Ovary (tissue), 9 donors: ENCODE results near the gene BSCL2. TPM values are rescaled to one million over a fixed set of nuclear protein-coding genes. Genes with fewer than 3 reads are reported as not detected.
"Not testable (repeated sequence)": the region's sequence is repeated elsewhere in the genome, so short reads cannot be mapped to it uniquely, and the experiment has no call there.

Source experiments
- DNase-seq, 5 donors: peaks; one replicate each; pipeline ENCODE4 v3.0.0-alpha.2; 2019 to 2020
- H3K27ac ChIP-seq, 2 donors: fragments of 200-600 bp; one replicate each; pipeline versions ENCODE4 v1.5.1 to v1.8.0; 2019 to 2022
- H3K27me3 ChIP-seq: fragments of 200-600 bp; one replicate; pipeline ENCODE4 v1.8.0; 2022
- H3K36me3 ChIP-seq: fragments of 200-600 bp; sonication (generic); one replicate; pipeline ENCODE4 v1.5.1; 2019
- H3K4me1 ChIP-seq: one replicate; pipeline ENCODE4 v1.8.1; 2013; ENCODE audit warnings: mild to moderate bottlenecking, moderate library complexity; ENCODE audit not compliant: insufficient read depth
- H3K4me3 ChIP-seq: fragments of 200-600 bp; sonication (generic); one replicate; pipeline ENCODE4 v1.5.1; 2017
- H3K9me3 ChIP-seq, 2 donors: fragments of 200-600 bp in 1 of 2; sonication (generic) in 1 of 2; one replicate each; pipeline versions ENCODE4 v1.5.1 to v1.8.1; 2013 to 2019; ENCODE audit warnings: mild to moderate bottlenecking in 1 of 2, moderate library complexity in 1 of 2
- EP300 ChIP-seq: sonication (generic); formaldehyde crosslinking; IDR thresholded peaks from one replicate; pipeline ENCODE4 v1.6.1; 2017; ENCODE audit warnings: antibody characterized with exemption
- POLR2A ChIP-seq: fragments of 450-650 bp; IDR thresholded peaks from one replicate; pipeline ENCODE4 v1.6.1; 2017; ENCODE audit warnings: antibody characterized with exemption, mild to moderate bottlenecking, moderate library complexity
- WGBS, 3 donors: extraction: QIAGEN DNeasy Blood & Tissue Kit in 1 of 3; methylation state at CpG; one replicate each; pipeline versions ENCODE4 v1.1.5 to v1.1.7; 2013 to 2017; 5-methylcytosine and 5-hydroxymethylcytosine counted together
- intact Hi-C, 4 donors: fragments of 100-400 bp; cut with DNase I; formaldehyde crosslinking; loops; one replicate each; pipeline versions ENCODE4 v1.11.0 to v1.15.1; 2022 to 2023
- polyA plus RNA-seq, 2 donors: library from polyadenylated mRNA; stranded (reverse); fragments of 200-250 nt in 1 of 2; fragments of 350-450 nt in 1 of 2; fragmentation: Illumina TruSeq in 1 of 2; extraction: RNeasy Lipid Tissue Mini Kit (QIAGEN cat#74804) in 1 of 2; gene quantifications; one replicate each; pipeline ENCODE4 v1.2.3, GENCODE V29; 2013 to 2014
- total RNA-seq, 7 donors: library from RNA; depleted of rRNA in 2 of 7; stranded (reverse); fragments of >200 nt in 2 of 7; fragmentation: NEBNext Ultra II Directional in 3 of 7; extraction: Animal tissue kit (Norgen Biotek cat#: 25700) in 3 of 7; gene quantifications; one replicate each; pipeline versions ENCODE4 v1.1.0 to v1.2.4, GENCODE V29; 2016 to 2023
- TF ChIP-seq, protein P1 (sequence below), 3 donors: fragments of 450-650 bp in 2 of 3; fragments of 200-600 bp in 1 of 3; IDR thresholded peaks; one replicate each; pipeline versions ENCODE4 v1.5.1 to v1.8.0; 2016 to 2022; ENCODE audit warnings: antibody characterized with exemption in 3 of 3, mild to moderate bottlenecking in 1 of 3
- donor health status: DM: no; HTN: no; CAD: no; lungs with moderate emphysema.
- donor health status: DM: no; HTN: no; CAD: no.
- donor health status: Bipolar disorder and iron deficiency.
- donor health status: DM: yes; HTN: yes; CAD: no.
- donor health status: DM: no; HTN: no; CAD: no.
- donor health status: DM: yes; HTN: yes; CAD: no.

The BSCL2 gene
- total and polyA plus RNA-seq, 9 donors: 31.4 to 122 (median 57.2) TPM

DNA sequence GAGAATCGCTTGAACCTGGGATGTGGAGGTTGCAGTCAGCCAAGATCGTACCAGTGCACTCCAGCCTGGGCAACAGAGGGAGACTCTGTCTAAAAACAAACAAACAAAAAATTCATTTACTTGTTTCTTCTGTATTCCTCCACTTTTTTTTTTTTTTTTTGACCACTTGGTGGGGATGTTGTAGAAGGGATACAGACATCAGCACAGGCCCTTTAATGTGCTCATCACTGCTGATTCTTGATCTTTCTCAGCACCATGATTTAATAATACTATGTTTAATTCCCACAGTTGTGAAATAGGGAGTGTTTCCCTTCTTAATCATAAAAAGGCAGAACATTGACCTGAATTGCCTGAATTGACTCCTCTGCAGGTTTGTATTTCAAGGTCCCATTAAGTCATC, 25.6 kb upstream of the BSCL2 start:
- Histone ChIP-seq H3K9me3 (no peaks in the 10 kb centered on the region), H3K27me3 (no peaks in the 10 kb centered on the region), H3K36me3 (no peaks in the 10 kb centered on the region), H3K4me1 (peaks cover 3% of the 10 kb centered on the region), H3K4me3 (no peak overlapping the region), H3K27ac (no peak overlapping the region)
- 70 to 82% (median 80%) methylated on average over 2 of the region's 2 CpGs for WGBS, 3 donors
- TF ChIP-seq EP300 (no peak), POLR2A (no peak)
- TF ChIP-seq, protein P1, sequence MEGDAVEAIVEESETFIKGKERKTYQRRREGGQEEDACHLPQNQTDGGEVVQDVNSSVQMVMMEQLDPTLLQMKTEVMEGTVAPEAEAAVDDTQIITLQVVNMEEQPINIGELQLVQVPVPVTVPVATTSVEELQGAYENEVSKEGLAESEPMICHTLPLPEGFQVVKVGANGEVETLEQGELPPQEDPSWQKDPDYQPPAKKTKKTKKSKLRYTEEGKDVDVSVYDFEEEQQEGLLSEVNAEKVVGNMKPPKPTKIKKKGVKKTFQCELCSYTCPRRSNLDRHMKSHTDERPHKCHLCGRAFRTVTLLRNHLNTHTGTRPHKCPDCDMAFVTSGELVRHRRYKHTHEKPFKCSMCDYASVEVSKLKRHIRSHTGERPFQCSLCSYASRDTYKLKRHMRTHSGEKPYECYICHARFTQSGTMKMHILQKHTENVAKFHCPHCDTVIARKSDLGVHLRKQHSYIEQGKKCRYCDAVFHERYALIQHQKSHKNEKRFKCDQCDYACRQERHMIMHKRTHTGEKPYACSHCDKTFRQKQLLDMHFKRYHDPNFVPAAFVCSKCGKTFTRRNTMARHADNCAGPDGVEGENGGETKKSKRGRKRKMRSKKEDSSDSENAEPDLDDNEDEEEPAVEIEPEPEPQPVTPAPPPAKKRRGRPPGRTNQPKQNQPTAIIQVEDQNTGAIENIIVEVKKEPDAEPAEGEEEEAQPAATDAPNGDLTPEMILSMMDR (IDR thresholded peaks at IDR 0.05): no peak
- intact Hi-C loops: no loop called here
- DNase-seq: no peak

DNA sequence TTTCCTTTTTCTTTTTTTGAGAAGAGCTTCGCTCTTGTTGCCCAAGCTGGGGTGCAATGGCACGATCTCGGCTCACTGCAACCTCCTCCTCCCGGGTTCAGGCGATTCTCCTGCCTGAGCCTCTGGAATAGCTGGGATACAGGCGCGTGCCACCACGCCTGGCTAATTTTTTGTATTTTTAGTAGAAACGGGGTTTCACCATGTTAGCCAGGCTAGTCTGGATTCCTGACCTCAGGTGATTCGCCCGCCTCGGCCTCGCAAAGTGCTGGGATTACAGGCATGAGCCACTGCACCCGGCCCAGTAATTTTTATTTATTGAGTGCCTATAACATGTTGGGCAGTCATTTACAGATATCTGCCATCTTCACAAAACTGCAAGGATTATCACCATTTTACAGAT, 22.9 kb upstream of the BSCL2 start:
- DNase-seq, H3K36me3 ChIP-seq, intact Hi-C loops, H3K9me3 ChIP-seq, H3K27ac ChIP-seq, H3K27me3 ChIP-seq, H3K4me1 ChIP-seq: not testable (repeated sequence)
- WGBS, 3 donors: 66 to 76% (median 67%) methylated on average over 14 of the region's 14 CpGs
- H3K4me3 ChIP-seq: peak overlapping the region; percentile 91

DNA sequence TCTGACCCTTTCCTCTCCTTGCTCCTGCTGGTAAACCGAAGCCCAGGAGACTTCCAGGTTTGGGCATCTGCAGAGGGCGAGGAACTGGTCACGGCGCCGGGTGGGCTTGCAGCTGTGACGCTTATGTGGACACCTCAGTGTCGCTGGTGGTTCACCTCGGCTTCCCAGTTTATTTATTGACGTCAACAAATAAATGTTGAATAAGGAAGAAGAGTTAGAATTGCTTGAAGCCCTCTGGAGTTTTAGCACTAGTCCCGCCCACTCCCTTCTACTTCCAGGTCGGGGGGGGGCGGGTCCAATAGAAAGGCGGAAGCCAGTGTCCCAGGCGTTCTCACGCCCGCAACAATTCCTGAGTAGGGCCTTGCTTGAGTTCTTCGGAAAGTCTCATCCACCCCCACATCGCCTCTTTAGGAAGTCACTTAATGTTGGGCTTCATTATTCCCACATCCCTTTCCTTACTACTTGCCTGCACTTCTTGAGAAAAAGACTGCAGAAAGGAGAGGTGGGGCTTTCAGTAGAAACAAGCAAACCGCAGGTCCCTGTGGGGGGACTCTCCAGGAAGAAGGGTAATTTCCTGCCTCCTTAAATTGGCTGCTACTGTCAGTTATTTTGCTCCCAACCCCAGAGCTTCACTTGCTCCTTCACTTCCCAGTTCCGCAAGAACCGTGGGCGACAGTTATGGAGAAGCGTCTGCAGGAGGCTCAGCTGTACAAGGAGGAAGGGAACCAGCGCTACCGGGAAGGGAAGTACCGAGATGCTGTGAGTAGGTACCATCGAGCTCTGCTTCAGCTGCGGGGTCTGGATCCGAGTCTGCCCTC, 21.2 kb upstream of the BSCL2 start, which contains the start of gene TTC9C:
Gene TTC9C (plus strand): TSS at position 316 of the 818 bp plus-strand sequence. CDS start 363 bp downstream, at position 679.
- peak within 1 kb of the TSS; percentile 91 for H3K4me3 ChIP-seq
- TF ChIP-seq, protein P1 (IDR thresholded peaks at IDR 0.05): peak in 1 of 3 donors; percentile 12
- peak; percentile 52 for TF ChIP-seq POLR2A
- no peak for TF ChIP-seq EP300
- H3K36me3 ChIP-seq: no peaks in the 10 kb centered on the region
- intact Hi-C loops: loop anchor here in 3 of 4 donors (5.0 kb wide), 3 partner anchors 51 to 114 kb away; partner anchors contain the start of genes LBHD1 (in 1 of the 3), UBXN1 (in 1 of the 3) and UQCC3 (in 1 of the 3)
- no peaks in the 10 kb centered on the region for H3K9me3 ChIP-seq
- peaks cover 3% of the 10 kb centered on the region for H3K4me1 ChIP-seq
- peak; percentile 83 to 88 (median 85) for DNase-seq
- H3K27me3 ChIP-seq: no peaks in the 10 kb centered on the region
- peak within 1 kb of the TSS in 1 of 2 donors; percentile 89 for H3K27ac ChIP-seq
- 0 to 1% (median 0%) methylated on average over 29 of the region's 29 CpGs for WGBS, 3 donors

DNA sequence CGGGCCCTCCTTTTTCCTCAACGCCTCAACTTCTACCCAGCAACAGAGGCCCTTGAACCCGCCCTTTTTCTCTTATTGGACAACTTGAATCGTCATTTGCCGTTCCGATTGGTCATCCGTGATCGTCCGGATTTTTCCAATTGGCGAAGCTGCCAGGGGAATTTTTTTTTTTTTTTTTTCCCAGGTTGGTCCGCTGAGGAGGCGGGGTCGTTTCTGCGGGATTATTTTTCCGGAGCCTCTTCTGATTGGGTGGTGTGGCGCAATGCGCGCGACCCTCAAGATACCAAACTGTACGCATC, 20.6 kb upstream of the BSCL2 start:
- H3K4me1 ChIP-seq: peaks cover 3% of the 10 kb centered on the region
- H3K27me3 ChIP-seq: no peaks in the 10 kb centered on the region
- H3K4me3 ChIP-seq: peak overlapping the region; percentile 91
- no peaks in the 10 kb centered on the region for H3K9me3 ChIP-seq
- TF ChIP-seq, protein P1 (IDR thresholded peaks at IDR 0.05): no peak
- TF ChIP-seq EP300 (no peak), POLR2A (no peak)
- intact Hi-C loops: loop anchor here in 3 of 4 donors (5.0 kb wide), 3 partner anchors 51 to 114 kb away; partner anchors contain the start of genes LBHD1 (in 1 of the 3), UBXN1 (in 1 of the 3) and UQCC3 (in 1 of the 3)
- 0% methylated on average over 20 of the region's 20 CpGs for WGBS, 3 donors
- peak overlapping the region in 1 of 2 donors; percentile 89 for H3K27ac ChIP-seq
- H3K36me3 ChIP-seq: no peaks in the 10 kb centered on the region
- peak; percentile 82 to 89 (median 83) for DNase-seq
